Bronchial epithelial cell (primary cell): ENCODE data around the gene DLX5. TPM values are rescaled to one million over a fixed set of nuclear protein-coding genes. Genes with fewer than 3 reads are reported as not detected.

Experiments
- DNase-seq: peaks from one replicate; pipeline ENCODE4 v3.0.0-alpha.2; 2010; ENCODE audit warnings: low read depth
- FAIRE-seq: peaks from 2 replicates; lab custom pipeline; 2011; peaks lifted over from hg19 to GRCh38; lab: Jason Lieb, UNC
- H3K27me3 ChIP-seq: 2 replicates; pipeline ENCODE4 v1.5.1; 2011; ENCODE audit warnings: low read length; ENCODE audit not compliant: control insufficient read depth, insufficient read depth
- H3K36me3 ChIP-seq: 2 replicates; pipeline ENCODE4 v1.5.1; 2011; ENCODE audit warnings: low read length; ENCODE audit not compliant: control insufficient read depth, insufficient read depth
- H3K4me3 ChIP-seq: 2 replicates; pipeline ENCODE4 v1.5.1; 2011; ENCODE audit warnings: mild to moderate bottlenecking, low read depth, low read length, control low read depth
- CTCF ChIP-seq: IDR thresholded peaks from 2 replicates; pipeline ENCODE4 v1.5.1; 2011; ENCODE audit warnings: mild to moderate bottlenecking, moderate library complexity, low read length, control low read depth, inconsistent platforms; ENCODE audit not compliant: insufficient read depth, severe bottlenecking
- total RNA-seq: library from RNA; depleted of rRNA; stranded (reverse); fragments of >200 nt; gene quantifications from 2 replicates; pipeline ENCODE4 v1.2.1, GENCODE V29; 2014

Gene DLX5
- total RNA-seq, 1 donor from 2014 or later, result not detected

GRCh38 chr7:96976106-96976505 lies 48.5 kb downstream of the DLX5 start:
- no peak for TF ChIP-seq CTCF
- FAIRE-seq (no peak), DNase-seq (no peak)
- no peaks in the 10 kb centered on the region for H3K36me3 ChIP-seq
- H3K4me3 ChIP-seq, result no peak overlapping the region
- H3K27me3 ChIP-seq, result peaks cover 3% of the 10 kb centered on the region

- Histone ChIP-seq H3K36me3 (no peaks in the 10 kb centered on the region), H3K4me3 (no peak overlapping the region), H3K27me3 (peaks cover 3% of the 10 kb centered on the region)
- FAIRE-seq (no peak), DNase-seq (peak; percentile 5)
- TF ChIP-seq CTCF, result no peak
Observed at GRCh38 chr7:96973986-96974385, 50.6 kb downstream of the DLX5 start.

GRCh38 chr7:96970739-96971138 lies 53.9 kb downstream of the DLX5 start:
- Histone ChIP-seq H3K27me3 (peaks cover 2% of the 10 kb centered on the region), H3K4me3 (no peak overlapping the region), H3K36me3 (no peaks in the 10 kb centered on the region)
- FAIRE-seq (no peak), DNase-seq (no peak)
- TF ChIP-seq CTCF, result no peak

Other genes starting within 250 kb of the DLX5 start
- not detected in 2 replicates for gene DLX6, start 19.3 kb downstream of the DLX5 start, total RNA-seq
- gene SDHAF3, start 92.9 kb upstream of the DLX5 start, total RNA-seq, result 9.5 and 11.9 TPM in 2 replicates